SK-N-MC (cell line): ENCODE results near the gene GFRA1.
"Not testable (repeated sequence)": the region's sequence is repeated elsewhere in the genome, so short reads cannot be mapped to it uniquely, and the experiment has no call there.

Experiments used
- DNase-seq: peaks from one replicate; pipeline ENCODE4 v3.0.0-alpha.2; 2011; ENCODE audit warnings: low read depth, low spot score
- H3K27ac ChIP-seq: fragments of 200-600 bp; sonication (generic); 2 replicates; pipeline ENCODE4 v1.5.1; 2016; ENCODE audit warnings: mixed run types
- H3K36me3 ChIP-seq: fragments of 200-600 bp; sonication (generic); 2 replicates; pipeline ENCODE4 v1.6.1; 2017; ENCODE audit warnings: antibody characterized with exemption, low read length, mixed read lengths; ENCODE audit not compliant: insufficient read depth
- H3K4me3 ChIP-seq: fragments of 200-600 bp; sonication (generic); 2 replicates; pipeline ENCODE4 v1.5.1; 2016
- H3K9ac ChIP-seq: fragments of 200-600 bp; sonication (generic); 2 replicates; pipeline ENCODE4 v1.8.0; 2017; ENCODE audit warnings: mixed run types, mixed read lengths; ENCODE audit not compliant: insufficient read length
- H3K9me3 ChIP-seq: fragments of 200-600 bp; sonication (generic); 2 replicates; pipeline ENCODE4 v1.6.1; 2017; ENCODE audit warnings: low read depth, mild to moderate bottlenecking, antibody characterized with exemption, low read length, moderate library complexity, mixed read lengths
- EZH2 ChIP-seq: fragments of 200-600 bp; sonication (generic); IDR thresholded peaks from one replicate; pipeline ENCODE4 v1.6.1; 2017; ENCODE audit warnings: antibody characterized with exemption
- FOXP2 ChIP-seq: optimal IDR thresholded peaks from 2 replicates; pipeline ENCODE3; 2011; ENCODE audit warnings: mild to moderate bottlenecking, moderate library complexity; ENCODE audit not compliant: insufficient read depth; ENCODE audit errors: extremely low read length, control extremely low read depth
- POLR2AphosphoS5 ChIP-seq: IDR thresholded peaks from 2 replicates; pipeline ENCODE4 v1.6.1; 2012; ENCODE audit warnings: mild to moderate bottlenecking, low read depth, low read length, borderline replicate concordance

Gene GFRA1

DNA sequence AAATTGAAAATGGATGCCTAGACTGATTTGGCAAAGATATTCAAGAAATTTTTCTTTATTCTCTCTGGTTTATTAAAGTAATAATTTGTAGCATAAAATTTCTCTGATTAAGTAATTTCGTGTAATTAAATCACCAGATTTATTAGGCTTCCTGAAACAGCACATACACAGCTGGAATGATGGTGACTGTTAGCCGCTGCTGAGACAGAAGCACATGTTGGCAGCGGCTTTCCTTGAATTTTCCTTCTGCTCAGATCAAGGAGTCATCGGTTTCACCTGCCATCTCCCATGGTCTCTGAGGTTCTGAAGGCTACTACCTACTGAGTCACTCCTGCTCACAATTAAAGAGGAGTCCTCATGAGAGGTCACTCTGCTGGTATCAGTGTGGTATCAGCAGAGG, 101.5 kb downstream of the GFRA1 start:
- H3K27ac ChIP-seq = no peak overlapping the region
- no peak for TF ChIP-seq FOXP2
- TF ChIP-seq POLR2AphosphoS5 = no peak
- no peak for TF ChIP-seq EZH2
- H3K4me3 ChIP-seq = no peak overlapping the region
- no peak overlapping the region for H3K9ac ChIP-seq
- no peak for DNase-seq
- no peaks in the 10 kb centered on the region for H3K36me3 ChIP-seq
- H3K9me3 ChIP-seq = no peaks in the 10 kb centered on the region

DNA sequence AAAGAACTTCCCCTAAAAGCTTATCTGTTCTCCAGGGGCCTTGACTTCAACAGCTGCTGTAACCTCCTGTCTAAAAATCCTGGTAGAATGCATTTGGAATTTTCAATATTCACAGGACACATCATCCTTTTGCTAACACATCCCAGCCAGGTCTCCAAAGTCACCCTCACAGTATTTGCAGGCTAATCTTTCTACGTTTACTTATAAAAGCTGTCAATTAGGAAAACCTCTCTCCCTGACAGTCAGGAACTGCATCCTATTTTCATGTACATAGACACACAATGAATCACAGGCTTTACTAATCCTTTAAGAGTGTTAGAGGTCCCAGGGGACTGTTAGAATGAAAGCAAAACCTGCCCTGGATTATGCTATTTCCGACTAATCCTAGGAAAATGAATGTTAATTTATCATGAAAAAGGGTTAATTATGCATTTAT, 102.2 kb downstream of the GFRA1 start:
- Histone ChIP-seq H3K36me3 (no peaks in the 10 kb centered on the region), H3K9me3 (no peaks in the 10 kb centered on the region), H3K27ac (no peak overlapping the region), H3K4me3 (no peak overlapping the region), H3K9ac (no peak overlapping the region)
- TF ChIP-seq EZH2 (no peak), POLR2AphosphoS5 (no peak), FOXP2 (no peak)
- no peak for DNase-seq

- Histone ChIP-seq H3K9me3 (no peaks in the 10 kb centered on the region), H3K27ac (no peak overlapping the region), H3K36me3 (no peaks in the 10 kb centered on the region), H3K9ac (no peak overlapping the region), H3K4me3 (no peak overlapping the region)
- no peak for DNase-seq
- TF ChIP-seq EZH2 (no peak), POLR2AphosphoS5 (no peak), FOXP2 (no peak)
Measured at GRCh38 chr10:116169782-116170445, 103.1 kb downstream of the GFRA1 start.

DNA sequence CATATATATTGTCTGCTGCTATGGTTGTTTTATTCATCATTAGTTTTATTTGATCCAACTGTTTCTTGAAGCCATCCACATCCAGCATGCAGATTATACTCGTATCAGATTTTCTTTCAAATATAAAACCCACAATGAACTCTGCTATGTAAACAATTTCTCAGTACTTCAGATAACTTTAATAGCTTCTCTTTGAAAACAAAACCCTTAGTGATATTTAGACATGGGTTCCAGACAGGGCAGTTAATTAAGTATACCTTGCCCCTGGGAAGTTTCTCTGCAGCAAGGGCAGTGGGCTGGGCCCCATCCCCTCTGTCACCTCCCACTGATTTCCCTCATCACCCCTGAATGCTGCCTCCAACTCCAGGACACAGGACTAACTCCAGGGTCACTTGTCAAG, 104.3 kb downstream of the GFRA1 start:
- Histone ChIP-seq H3K4me3 (no peak overlapping the region), H3K27ac (no peak overlapping the region), H3K36me3 (no peaks in the 10 kb centered on the region), H3K9me3 (no peaks in the 10 kb centered on the region), H3K9ac (no peak overlapping the region)
- no peak for DNase-seq
- TF ChIP-seq POLR2AphosphoS5 (no peak), FOXP2 (no peak), EZH2 (no peak)

- no peak overlapping the region for H3K4me3 ChIP-seq
- TF ChIP-seq POLR2AphosphoS5 = no peak
- no peak for TF ChIP-seq EZH2
- no peak for TF ChIP-seq FOXP2
- no peaks in the 10 kb centered on the region for H3K36me3 ChIP-seq
- H3K27ac ChIP-seq = no peak overlapping the region
- no peak for DNase-seq
- no peak overlapping the region for H3K9ac ChIP-seq
- no peaks in the 10 kb centered on the region for H3K9me3 ChIP-seq
Measured at GRCh38 chr10:116168329-116168728, 104.7 kb downstream of the GFRA1 start.

- not testable (repeated sequence) for H3K9ac ChIP-seq, H3K9me3 ChIP-seq, H3K27ac ChIP-seq, H3K36me3 ChIP-seq, H3K4me3 ChIP-seq, DNase-seq
Measured at GRCh38 chr10:116165941-116166340, 107.1 kb downstream of the GFRA1 start.

DNA sequence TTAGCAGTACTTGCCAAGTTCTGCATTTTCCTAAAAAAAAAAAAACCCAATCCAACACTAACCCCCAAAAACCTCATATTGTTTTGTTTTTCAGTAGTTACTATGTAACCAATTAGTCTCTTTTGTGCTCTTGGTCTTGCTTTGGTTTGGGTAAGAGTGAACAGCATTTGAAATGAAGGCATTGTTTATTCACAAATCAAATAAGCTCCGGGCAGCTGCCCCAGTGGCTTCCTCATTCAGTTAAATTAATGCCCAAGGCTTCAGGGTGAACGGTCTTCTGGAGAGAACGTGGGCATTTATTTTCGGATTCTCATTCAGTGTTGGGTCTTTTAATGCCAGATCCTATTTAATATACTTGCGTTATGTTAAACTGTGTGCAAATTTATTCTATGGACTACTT, 108.7 kb downstream of the GFRA1 start:
- TF ChIP-seq FOXP2 = no peak
- TF ChIP-seq EZH2 = no peak
- no peak for TF ChIP-seq POLR2AphosphoS5
- Histone ChIP-seq H3K4me3 (no peak overlapping the region), H3K36me3 (no peaks in the 10 kb centered on the region), H3K9me3 (no peaks in the 10 kb centered on the region), H3K27ac (no peak overlapping the region), H3K9ac (no peak overlapping the region)
- no peak for DNase-seq

GRCh38 chr10:116163333-116164131, 109.5 kb downstream of the GFRA1 start:
- H3K27ac ChIP-seq = no peak overlapping the region
- DNase-seq = no peak
- H3K4me3 ChIP-seq = no peak overlapping the region
- TF ChIP-seq POLR2AphosphoS5 (no peak), EZH2 (no peak), FOXP2 (no peak)
- no peaks in the 10 kb centered on the region for H3K36me3 ChIP-seq
- no peaks in the 10 kb centered on the region for H3K9me3 ChIP-seq
- H3K9ac ChIP-seq = no peak overlapping the region

DNA sequence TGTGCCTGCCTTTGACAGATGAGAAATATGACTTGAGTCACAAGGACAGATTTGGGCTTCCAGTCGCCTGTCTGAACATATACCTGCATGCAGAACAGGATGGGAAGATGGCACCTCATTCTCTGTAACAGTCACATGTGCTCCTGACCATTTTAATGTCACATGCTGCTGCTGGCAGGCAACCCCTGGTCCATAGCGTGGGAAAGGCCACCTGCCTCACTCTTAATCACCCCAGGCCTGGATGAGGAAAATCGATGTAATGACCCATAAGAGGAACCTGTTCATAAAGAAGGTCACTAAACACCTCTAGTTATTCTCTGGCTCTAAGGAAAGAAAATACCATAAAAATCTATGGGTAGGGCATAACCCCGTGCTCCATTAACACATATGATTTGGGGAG, 110.2 kb downstream of the GFRA1 start:
- TF ChIP-seq EZH2 (no peak), POLR2AphosphoS5 (no peak), FOXP2 (no peak)
- H3K27ac ChIP-seq = no peak overlapping the region
- H3K9ac ChIP-seq = no peak overlapping the region
- no peaks in the 10 kb centered on the region for H3K9me3 ChIP-seq
- H3K36me3 ChIP-seq = no peaks in the 10 kb centered on the region
- H3K4me3 ChIP-seq = no peak overlapping the region
- no peak for DNase-seq
